Vagina (tissue), 2 donors: Measurements from ENCODE around the gene DCLRE1A.

Experiments
- CTCF ChIP-seq, 3 experiments: fragments of 450-650 bp in 2 of 3; fragments of 200-600 bp in 1 of 3; sonication (generic) in 1 of 3; IDR thresholded peaks; one replicate each; pipeline ENCODE4 v1.5.1; 2017 to 2019; ENCODE audit warnings: antibody characterized with exemption in 3 of 3, mild to moderate bottlenecking in 2 of 3, moderate library complexity in 2 of 3
- POLR2AphosphoS5 ChIP-seq, 2 donors: sonication (generic); formaldehyde crosslinking; IDR thresholded peaks; one replicate each; pipeline ENCODE4 v1.9.0; 2017; ENCODE audit warnings: antibody characterized with exemption in 2 of 2, mild to moderate bottlenecking in 2 of 2, low read depth in 1 of 2; ENCODE audit not compliant: insufficient read depth in 1 of 2

- TF ChIP-seq CTCF (IDR thresholded peaks at IDR 0.05) (no peak), POLR2AphosphoS5 (IDR thresholded peaks at IDR 0.05; ENCODE audit: insufficient read depth in 1 of 2, low read depth in 1 of 2) (no peak)
These were observed 5.4 kb upstream of the DCLRE1A start for GRCh38 chr10:113859261-113859660.
